WTC11 (cell line): ENCODE data around the gene OR4M1. TPM values are rescaled to one million over a fixed set of nuclear protein-coding genes. Genes with fewer than 3 reads are reported as not detected.

Experiments used
- total RNA-seq: library from RNA; stranded (reverse); gene quantifications from 3 replicates; pipeline ENCODE4 v1.2.3, GENCODE V29; 2021

Gene OR4M1
- total RNA-seq, 1 experiment from 2014 or later, result not detected

Other genes with a start within 250 kb of the OR4M1 start
- gene OR11H2, start 59.6 kb upstream of the OR4M1 start, total RNA-seq, result not detected in 3 replicates
- gene OR4Q3, start 29.9 kb upstream of the OR4M1 start, total RNA-seq, result not detected in 3 replicates
- not detected in 3 replicates for gene OR4N2, start 30.3 kb downstream of the OR4M1 start, total RNA-seq
- gene OR4K2, start 101.6 kb downstream of the OR4M1 start, total RNA-seq, result not detected in 3 replicates
- gene OR4K5, start 147.1 kb downstream of the OR4M1 start, total RNA-seq, result not detected in 3 replicates
- gene OR4K1, start 157.4 kb downstream of the OR4M1 start, total RNA-seq, result not detected in 3 replicates
- gene OR4K15, start 202.1 kb downstream of the OR4M1 start, total RNA-seq, result not detected in 3 replicates
- not detected in 3 replicates for gene OR4Q2, start 228.7 kb downstream of the OR4M1 start, total RNA-seq
- gene OR4K14, start 245.8 kb downstream of the OR4M1 start, total RNA-seq, result not detected in 3 replicates